Measurements from ENCODE around the gene RBM34.

RBM34 gene

DNA sequence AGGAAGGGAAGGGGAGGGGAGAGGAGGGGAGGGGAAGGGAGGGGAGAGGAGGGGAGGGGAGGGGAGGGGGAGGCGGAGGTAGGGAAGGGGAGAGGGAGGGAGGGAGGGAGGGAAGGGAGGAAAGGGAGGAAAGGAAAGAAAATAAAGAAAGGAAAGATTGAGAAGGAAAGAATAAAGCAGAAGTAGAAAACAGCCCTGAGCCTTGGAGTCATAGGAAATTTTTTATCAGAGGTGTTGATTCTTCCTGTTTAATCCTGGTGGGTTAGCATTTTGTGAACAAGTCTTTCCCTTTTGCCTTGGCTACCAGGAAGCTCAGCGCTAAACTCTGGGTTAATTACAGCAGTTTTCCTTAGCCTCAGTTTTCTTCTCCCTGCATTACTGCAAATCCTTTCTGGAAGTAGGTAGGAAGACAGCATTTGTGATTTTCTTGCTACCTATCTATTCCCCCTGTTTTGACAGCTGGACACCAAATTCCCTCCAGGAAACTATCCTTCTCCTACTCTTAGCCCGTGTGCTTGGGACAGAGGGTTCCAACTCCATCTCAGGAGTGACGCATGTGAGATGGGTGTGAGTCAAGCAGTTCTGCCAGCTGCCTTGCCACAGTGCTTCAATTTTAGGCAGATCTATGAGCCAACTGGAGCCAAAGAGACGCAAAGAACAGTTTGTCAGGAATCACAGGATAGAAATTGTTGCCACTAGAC is 59.3 kb downstream of the RBM34 start:
- Histone ChIP-seq H3K79me2 (ENCODE audit: control insufficient read depth, insufficient read depth, low read length, poor library complexity) (no peaks in the 10 kb centered on the region), H3K23ac (ENCODE audit: low read length) (no peak overlapping the region), H2BK12ac (ENCODE audit: low read length) (no peak overlapping the region), H2BK120ac (ENCODE audit: insufficient read depth, low read length, poor library complexity) (no peak overlapping the region), H3K27me3 (ENCODE audit: insufficient read depth, low read length) (no peaks in the 10 kb centered on the region), H3K4me3 (ENCODE audit: low read depth, low read length) (no peak overlapping the region), H4K91ac (ENCODE audit: low read depth, low read length) (no peak overlapping the region), H2BK5ac (ENCODE audit: low read depth, low read length, poor library complexity) (no peak overlapping the region), H3K4ac (ENCODE audit: low read depth, low read length) (no peak overlapping the region), H3K27ac (ENCODE audit: low read depth, low read length) (no peak overlapping the region), H3K9me3 (ENCODE audit: insufficient read depth, low read depth, low read length) (no peaks in the 10 kb centered on the region), H2AFZ (ENCODE audit: insufficient read depth, low read length, poor library complexity) (no peak overlapping the region), H3K9ac (ENCODE audit: low read length) (no peak overlapping the region), H2AK5ac (ENCODE audit: low read length) (no peak overlapping the region), H3K4me1 (ENCODE audit: control insufficient read depth in 1 of 2, insufficient read depth in 2 of 2, low read length in 2 of 2) (peaks cover 0 to 2% of the 10 kb centered on the region in 2 experiments), H3K36me3 (ENCODE audit: control insufficient read depth in 1 of 2, insufficient read depth in 2 of 2, low read length in 2 of 2) (no peaks in the 10 kb centered on the region), H3K14ac (ENCODE audit: low read length) (no peak overlapping the region), H3K79me1 (ENCODE audit: low read length) (no peaks in the 10 kb centered on the region), H3K4me2 (ENCODE audit: low read length) (no peak overlapping the region), H3K18ac (ENCODE audit: low read length) (no peak overlapping the region), H4K12ac (ENCODE audit: low read depth, low read length) (no peak overlapping the region), H4K8ac (ENCODE audit: low read depth, low read length) (no peak overlapping the region)
- no CpG with 5 or more reads among the region's 5 CpGs for WGBS (ENCODE audit: extremely low coverage, insufficient coverage, insufficient read length)
- DNase-seq: no peak

DNA sequence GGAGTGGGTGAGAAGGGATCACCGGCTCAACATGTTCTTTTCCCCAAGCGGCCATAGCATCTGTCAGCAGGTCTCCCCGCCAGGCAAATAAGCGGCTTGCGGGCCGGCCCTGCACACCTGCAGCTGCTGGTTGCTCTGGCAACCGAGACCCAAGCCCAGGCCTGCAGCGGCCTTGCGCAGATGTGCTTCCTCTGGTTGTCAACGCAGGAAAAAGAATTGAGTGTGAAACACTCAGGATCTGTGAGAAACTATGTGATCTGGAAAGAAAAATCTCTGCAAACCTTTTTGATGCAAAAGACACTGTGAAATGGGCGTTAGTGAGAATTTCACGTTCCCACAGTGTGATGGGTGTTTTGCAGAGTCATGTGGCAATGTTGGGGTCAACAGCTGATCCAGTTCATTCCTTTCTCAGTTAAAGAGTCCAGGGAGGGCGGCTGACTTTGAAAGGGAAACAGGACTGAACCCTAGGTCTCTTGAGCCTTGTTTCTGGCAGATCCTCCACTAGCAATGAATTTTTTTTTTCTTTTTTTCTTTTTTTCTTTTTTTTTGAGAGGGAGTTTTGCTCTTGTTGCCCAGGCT is 60.8 kb downstream of the RBM34 start:
- Histone ChIP-seq H3K9me3 (ENCODE audit: insufficient read depth, low read depth, low read length) (no peaks in the 10 kb centered on the region), H2BK12ac (ENCODE audit: low read length) (no peak overlapping the region), H4K91ac (ENCODE audit: low read depth, low read length) (no peak overlapping the region), H3K23ac (ENCODE audit: low read length) (no peak overlapping the region), H2AK5ac (ENCODE audit: low read length) (no peak overlapping the region), H3K4me2 (ENCODE audit: low read length) (no peak overlapping the region), H2BK5ac (ENCODE audit: low read depth, low read length, poor library complexity) (no peak overlapping the region), H4K8ac (ENCODE audit: low read depth, low read length) (no peak overlapping the region), H3K9ac (ENCODE audit: low read length) (no peak overlapping the region), H3K27ac (ENCODE audit: low read depth, low read length) (no peak overlapping the region), H3K4me1 (ENCODE audit: control insufficient read depth in 1 of 2, insufficient read depth in 2 of 2, low read length in 2 of 2) (peaks cover 0 to 2% of the 10 kb centered on the region in 2 experiments), H3K18ac (ENCODE audit: low read length) (no peak overlapping the region), H3K4me3 (ENCODE audit: low read depth, low read length) (no peak overlapping the region), H4K12ac (ENCODE audit: low read depth, low read length) (no peak overlapping the region), H3K79me1 (ENCODE audit: low read length) (no peaks in the 10 kb centered on the region), H2BK120ac (ENCODE audit: insufficient read depth, low read length, poor library complexity) (no peak overlapping the region), H3K27me3 (ENCODE audit: insufficient read depth, low read length) (no peaks in the 10 kb centered on the region), H2AFZ (ENCODE audit: insufficient read depth, low read length, poor library complexity) (no peak overlapping the region), H3K14ac (ENCODE audit: low read length) (no peak overlapping the region), H3K79me2 (ENCODE audit: control insufficient read depth, insufficient read depth, low read length, poor library complexity) (no peaks in the 10 kb centered on the region), H3K36me3 (ENCODE audit: control insufficient read depth in 1 of 2, insufficient read depth in 2 of 2, low read length in 2 of 2) (no peaks in the 10 kb centered on the region), H3K4ac (ENCODE audit: low read depth, low read length) (no peak overlapping the region)
- DNase-seq: no peak
- WGBS (ENCODE audit: extremely low coverage, insufficient coverage, insufficient read length): no CpG with 5 or more reads among the region's 13 CpGs

DNA sequence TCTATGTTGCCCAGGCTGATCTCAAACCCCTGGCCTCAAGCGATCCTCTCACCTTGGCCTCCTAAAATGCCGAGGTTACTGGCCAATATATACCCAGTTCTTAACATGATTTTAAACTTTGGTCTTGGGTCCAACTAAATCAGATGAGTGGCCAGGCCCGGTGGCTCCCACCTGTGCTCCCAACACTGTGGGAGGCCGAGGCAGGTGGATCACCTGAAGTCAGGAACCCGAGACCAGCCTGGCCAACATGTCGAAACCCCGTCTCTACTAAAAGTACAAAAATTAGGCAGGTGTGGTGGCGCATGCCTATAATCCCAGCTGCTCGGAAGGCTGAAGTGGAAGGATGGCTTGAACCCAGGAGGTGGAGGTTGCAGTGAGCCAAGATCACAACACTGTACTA is 62.1 kb downstream of the RBM34 start:
- no peak overlapping the region for H3K23ac ChIP-seq (ENCODE audit: low read length)
- no peak overlapping the region for H2BK5ac ChIP-seq (ENCODE audit: low read depth, low read length, poor library complexity)
- H2AK5ac ChIP-seq (ENCODE audit: low read length): no peak overlapping the region
- no peak overlapping the region for H2BK120ac ChIP-seq (ENCODE audit: insufficient read depth, low read length, poor library complexity)
- H3K4me3 ChIP-seq (ENCODE audit: low read depth, low read length): no peak overlapping the region
- no peak for DNase-seq
- no peak overlapping the region for H3K14ac ChIP-seq (ENCODE audit: low read length)
- H3K4ac ChIP-seq (ENCODE audit: low read depth, low read length): no peak overlapping the region
- H3K9me3 ChIP-seq (ENCODE audit: insufficient read depth, low read depth, low read length): no peaks in the 10 kb centered on the region
- no peak overlapping the region for H2BK12ac ChIP-seq (ENCODE audit: low read length)
- no peak overlapping the region for H4K8ac ChIP-seq (ENCODE audit: low read depth, low read length)
- no peaks in the 10 kb centered on the region for H3K79me1 ChIP-seq (ENCODE audit: low read length)
- H3K9ac ChIP-seq (ENCODE audit: low read length): no peak overlapping the region
- no peak overlapping the region for H3K18ac ChIP-seq (ENCODE audit: low read length)
- WGBS (ENCODE audit: extremely low coverage, insufficient coverage, insufficient read length): no CpG with 5 or more reads among the region's 9 CpGs
- no peaks in the 10 kb centered on the region for H3K79me2 ChIP-seq (ENCODE audit: control insufficient read depth, insufficient read depth, low read length, poor library complexity)
- no peak overlapping the region for H3K4me2 ChIP-seq (ENCODE audit: low read length)
- H3K4me1 ChIP-seq (ENCODE audit: control insufficient read depth in 1 of 2, insufficient read depth in 2 of 2, low read length in 2 of 2): no peaks in the 10 kb centered on the region
- no peak overlapping the region for H4K91ac ChIP-seq (ENCODE audit: low read depth, low read length)
- H3K36me3 ChIP-seq (ENCODE audit: control insufficient read depth in 1 of 2, insufficient read depth in 2 of 2, low read length in 2 of 2): no peaks in the 10 kb centered on the region
- no peak overlapping the region for H2AFZ ChIP-seq (ENCODE audit: insufficient read depth, low read length, poor library complexity)
- H3K27me3 ChIP-seq (ENCODE audit: insufficient read depth, low read length): no peaks in the 10 kb centered on the region
- H3K27ac ChIP-seq (ENCODE audit: low read depth, low read length): no peak overlapping the region
- no peak overlapping the region for H4K12ac ChIP-seq (ENCODE audit: low read depth, low read length)

- Histone ChIP-seq H3K27me3 (ENCODE audit: insufficient read depth, low read length) (no peaks in the 10 kb centered on the region), H3K4me1 (ENCODE audit: control insufficient read depth in 1 of 2, insufficient read depth in 2 of 2, low read length in 2 of 2) (peaks cover 1 to 2% of the 10 kb centered on the region in 2 experiments), H2BK12ac (ENCODE audit: low read length) (no peak overlapping the region), H3K79me2 (ENCODE audit: control insufficient read depth, insufficient read depth, low read length, poor library complexity) (no peaks in the 10 kb centered on the region), H2AK5ac (ENCODE audit: low read length) (no peak overlapping the region), H2BK5ac (ENCODE audit: low read depth, low read length, poor library complexity) (no peak overlapping the region), H3K18ac (ENCODE audit: low read length) (no peak overlapping the region), H3K79me1 (ENCODE audit: low read length) (no peaks in the 10 kb centered on the region), H4K8ac (ENCODE audit: low read depth, low read length) (no peak overlapping the region), H3K27ac (ENCODE audit: low read depth, low read length) (no peak overlapping the region), H4K12ac (ENCODE audit: low read depth, low read length) (no peak overlapping the region), H3K9me3 (ENCODE audit: insufficient read depth, low read depth, low read length) (no peaks in the 10 kb centered on the region), H3K4me3 (ENCODE audit: low read depth, low read length) (no peak overlapping the region), H2BK120ac (ENCODE audit: insufficient read depth, low read length, poor library complexity) (no peak overlapping the region), H3K9ac (ENCODE audit: low read length) (no peak overlapping the region), H3K36me3 (ENCODE audit: control insufficient read depth in 1 of 2, insufficient read depth in 2 of 2, low read length in 2 of 2) (no peaks in the 10 kb centered on the region), H3K4ac (ENCODE audit: low read depth, low read length) (no peak overlapping the region), H3K14ac (ENCODE audit: low read length) (no peak overlapping the region), H4K91ac (ENCODE audit: low read depth, low read length) (no peak overlapping the region), H2AFZ (ENCODE audit: insufficient read depth, low read length, poor library complexity) (no peak overlapping the region), H3K4me2 (ENCODE audit: low read length) (no peak overlapping the region), H3K23ac (ENCODE audit: low read length) (no peak overlapping the region)
- no peak for DNase-seq
- no CpG with 5 or more reads among the region's 6 CpGs for WGBS (ENCODE audit: extremely low coverage, insufficient coverage, insufficient read length)
Measured at GRCh38 chr1:235098547-235098946, 62.5 kb downstream of the RBM34 start.
